ENCODE results near the gene RIPOR3.
"Not testable (repeated sequence)": the region's sequence is repeated elsewhere in the genome, so short reads cannot be mapped to it uniquely, and the experiment has no call there.

RIPOR3 gene

DNA sequence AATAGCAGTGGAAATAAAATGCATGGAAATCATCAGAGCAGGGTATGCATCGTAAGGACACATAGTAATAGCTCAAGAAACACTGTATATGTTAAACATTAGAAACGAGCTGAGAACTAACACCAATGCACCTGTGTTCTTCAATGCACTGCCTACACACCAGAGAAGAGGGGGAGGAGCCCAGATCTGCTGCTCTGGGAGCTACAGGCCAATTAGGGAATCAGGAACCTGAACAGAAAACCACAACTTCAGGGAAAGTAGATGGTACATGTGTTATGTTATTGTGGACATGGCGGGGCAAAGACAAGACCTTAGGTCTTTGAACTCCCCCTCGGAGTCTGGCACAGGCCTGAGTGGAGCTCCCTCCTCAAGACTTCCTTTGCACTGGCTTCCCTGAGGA is 39.7 kb downstream of the RIPOR3 start:
- DNase-seq = no peak

GRCh38 chr20:50649590-50649989 is 41.8 kb downstream of the RIPOR3 start:
- no peak for DNase-seq

- no peak for DNase-seq
Observed at GRCh38 chr20:50648651-50649050, 42.7 kb downstream of the RIPOR3 start.

DNA sequence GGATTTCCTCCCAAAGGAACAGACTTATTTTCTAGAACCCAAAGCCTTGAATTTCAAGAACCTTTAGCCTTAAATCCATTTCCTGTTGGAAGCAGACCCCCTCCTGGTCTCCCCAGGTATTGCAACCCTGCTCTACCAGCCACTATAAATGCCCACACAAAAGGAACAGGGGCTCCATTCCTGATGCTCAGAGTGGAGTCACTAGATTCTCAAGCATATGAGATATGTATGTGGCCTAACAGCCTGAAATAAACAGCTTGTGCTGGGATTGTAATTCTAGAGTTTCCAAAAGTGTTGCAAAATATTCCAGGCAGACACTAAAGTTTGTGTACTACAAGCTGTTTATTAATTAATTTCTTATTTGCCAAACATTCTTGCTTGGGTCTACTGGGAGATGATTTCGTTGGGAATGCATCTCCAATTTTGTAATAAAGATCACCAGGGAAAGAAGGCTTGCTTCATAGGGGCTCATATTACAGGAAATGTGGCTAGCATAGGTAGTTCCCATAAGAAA is 44.8 kb downstream of the RIPOR3 start:
- DNase-seq = no peak

GRCh38 chr20:50645253-50646068 is 45.9 kb downstream of the RIPOR3 start:
- DNase-seq = peak; percentile 61

DNA sequence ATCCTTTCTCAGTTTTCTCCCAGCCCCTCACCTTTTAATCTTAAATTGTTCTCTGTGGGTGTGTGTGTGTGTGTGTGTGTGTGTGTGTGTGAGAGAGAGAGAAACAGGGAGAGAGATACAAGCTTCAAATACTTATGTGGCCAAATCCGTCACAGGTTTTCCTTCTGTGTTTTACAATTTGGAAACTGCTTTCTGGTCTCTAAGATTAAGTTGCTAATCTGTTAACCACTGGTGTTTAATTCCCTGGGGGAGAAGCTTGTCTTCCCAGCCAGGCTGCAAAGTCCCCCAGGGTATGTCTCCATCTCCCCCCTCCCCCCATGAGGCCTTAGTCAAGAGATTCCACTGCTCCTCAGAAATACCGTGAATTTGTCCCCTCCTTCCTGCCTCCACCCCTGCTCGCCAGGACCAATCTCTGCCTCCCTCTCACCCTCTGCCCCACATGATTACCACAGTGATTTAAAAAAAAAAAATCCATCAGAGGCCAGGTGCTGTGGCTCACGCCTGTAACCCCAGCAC is 49.0 kb downstream of the RIPOR3 start:
- DNase-seq = peak; percentile 29

DNA sequence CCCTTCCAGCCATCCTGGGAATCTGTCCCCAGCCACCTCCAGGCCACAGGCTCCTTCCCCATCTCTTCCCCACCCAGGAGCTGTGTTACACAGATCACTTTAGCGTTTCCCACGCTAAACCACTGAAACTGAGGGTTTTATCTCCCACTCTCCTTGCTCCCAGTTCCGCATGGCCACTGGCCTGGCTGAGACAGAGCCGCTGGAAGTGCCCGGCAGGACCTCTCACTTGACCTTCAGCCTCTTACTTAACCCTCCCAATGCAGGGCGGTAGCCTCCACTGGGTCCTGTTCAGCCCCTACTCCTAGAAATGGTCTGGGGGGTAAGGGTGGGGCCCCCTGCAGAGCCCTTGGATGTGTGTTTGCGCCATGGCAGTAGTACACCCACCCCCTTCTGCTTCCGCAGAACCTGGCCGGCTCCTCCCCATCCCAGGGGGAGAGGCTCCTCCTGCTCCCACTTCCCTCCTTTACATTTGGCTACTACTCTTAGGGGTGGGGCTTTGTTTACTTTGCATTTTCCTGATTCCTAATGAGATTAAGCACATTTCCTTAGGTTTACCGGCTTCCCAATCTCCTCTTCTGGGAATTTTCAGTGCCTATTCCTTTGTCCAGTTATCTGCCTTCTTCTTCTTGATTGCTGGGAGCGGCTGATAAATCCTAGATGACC is 49.6 kb downstream of the RIPOR3 start:
- DNase-seq = not testable (repeated sequence)

DNA sequence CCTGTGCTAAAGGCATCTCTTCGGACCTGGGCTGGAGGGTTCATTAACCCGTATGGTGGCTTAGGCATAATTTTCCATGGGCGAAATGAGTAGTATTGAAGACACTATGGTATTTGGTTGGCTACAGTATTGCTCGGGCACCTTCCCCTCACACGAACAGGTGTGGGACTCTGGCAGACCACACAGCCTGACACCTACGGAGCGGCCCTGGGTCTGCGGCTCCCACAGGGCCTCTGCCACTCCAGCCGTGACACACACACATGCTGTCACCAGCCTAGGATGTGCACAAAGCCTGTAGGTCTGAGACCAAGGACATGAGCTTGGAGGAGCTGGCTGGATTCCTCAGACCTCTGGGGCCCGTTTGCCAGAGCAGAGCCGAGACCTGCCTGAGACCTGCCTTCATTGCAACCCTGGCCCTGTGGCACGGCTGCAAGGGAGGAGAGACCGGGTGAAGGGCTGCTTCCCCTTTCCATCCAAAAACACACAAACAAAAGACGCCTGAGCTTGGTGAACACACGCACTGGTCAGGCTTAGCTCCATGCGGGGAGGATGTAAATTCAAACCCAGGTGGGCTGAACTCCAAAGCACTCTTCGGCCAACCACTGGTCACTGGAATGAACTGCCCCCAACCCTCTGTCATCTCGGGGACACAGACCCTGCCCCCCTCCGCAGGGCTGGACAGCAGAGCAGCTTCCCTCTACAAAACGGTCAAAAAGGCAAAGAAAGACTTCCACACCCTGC is 51.2 kb downstream of the RIPOR3 start:
- not testable (repeated sequence) for DNase-seq

GRCh38 chr20:50638015-50638847 is 53.1 kb downstream of the RIPOR3 start:
- DNase-seq = not testable (repeated sequence)

- DNase-seq = no peak
Observed at GRCh38 chr20:50636601-50637540, 54.5 kb downstream of the RIPOR3 start.

- no peak for DNase-seq
Observed at GRCh38 chr20:50635676-50636600, 55.4 kb downstream of the RIPOR3 start.

- DNase-seq = no peak
Observed at GRCh38 chr20:50635014-50635557, 56.3 kb downstream of the RIPOR3 start.

DNA sequence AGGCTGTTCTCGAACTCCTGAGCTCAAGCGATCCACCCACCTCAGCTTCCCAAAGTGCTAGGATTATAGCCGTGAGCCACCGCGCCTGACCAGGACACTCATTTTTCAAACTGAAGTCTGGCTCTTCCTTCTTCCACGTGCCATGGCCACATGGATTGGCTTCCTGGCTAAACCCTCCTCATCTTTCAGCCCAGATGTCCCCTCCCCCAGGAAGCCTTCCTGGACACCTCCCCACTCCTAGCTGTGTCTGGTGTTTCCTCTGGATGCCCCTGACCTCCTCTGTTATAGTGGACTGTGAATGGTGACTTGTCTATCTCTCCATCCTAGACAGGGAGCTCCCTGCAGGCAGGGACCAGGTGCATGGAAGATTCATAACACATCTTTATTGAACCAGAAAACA is 57.2 kb downstream of the RIPOR3 start:
- DNase-seq = no peak

- DNase-seq = no peak
Observed at GRCh38 chr20:50633361-50633760, 58.0 kb downstream of the RIPOR3 start.

DNA sequence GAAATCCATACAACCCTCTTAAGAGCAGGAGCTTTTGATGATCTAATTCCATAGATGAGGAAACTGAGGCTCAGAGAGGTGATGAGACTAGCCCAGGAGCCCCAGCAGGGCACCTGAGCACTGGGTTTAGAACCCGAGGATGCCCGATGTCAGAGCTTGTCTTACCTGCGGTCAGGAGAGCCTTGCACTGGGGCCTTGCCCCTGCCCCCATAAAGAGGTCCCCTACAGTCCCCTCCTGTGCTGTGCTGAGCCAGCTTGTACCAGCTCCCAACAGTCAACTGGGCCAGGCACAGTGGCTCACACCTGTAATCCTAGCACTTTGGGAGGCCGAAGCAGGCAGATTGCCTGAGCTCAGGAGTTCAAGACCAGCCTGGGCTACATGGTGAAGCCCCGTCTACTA is 58.6 kb downstream of the RIPOR3 start:
- DNase-seq = no peak

DNA sequence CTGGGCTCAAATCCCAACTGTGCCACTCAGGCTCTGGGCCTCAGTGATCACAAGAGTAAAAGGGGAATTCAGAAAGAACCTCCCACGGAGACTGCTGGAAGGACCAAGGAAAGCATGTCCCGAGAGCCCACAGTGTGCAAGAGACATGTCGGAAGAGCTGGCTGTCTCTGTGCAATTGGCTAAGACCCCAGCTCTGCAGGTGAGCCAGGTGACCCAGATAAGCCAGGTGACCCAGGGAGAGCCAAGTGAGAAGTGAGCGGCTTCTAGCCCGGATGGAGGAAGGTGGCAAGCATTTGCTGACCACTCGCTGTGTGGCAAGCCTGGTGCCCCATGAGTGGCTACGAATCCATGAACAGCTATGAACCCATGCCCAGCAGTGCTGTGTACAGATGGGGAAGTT is 59.1 kb downstream of the RIPOR3 start:
- no peak for DNase-seq

- no peak for DNase-seq
Observed at GRCh38 chr20:50630578-50631263, 60.6 kb downstream of the RIPOR3 start.

- DNase-seq = no peak
Observed at GRCh38 chr20:50629670-50630045, 61.7 kb downstream of the RIPOR3 start.

Data from NCI-H524 treated with DMSO at 0.1 percent for 48 hours (cell line).